ENCODE results near the gene WDR48.

Gene WDR48

DNA sequence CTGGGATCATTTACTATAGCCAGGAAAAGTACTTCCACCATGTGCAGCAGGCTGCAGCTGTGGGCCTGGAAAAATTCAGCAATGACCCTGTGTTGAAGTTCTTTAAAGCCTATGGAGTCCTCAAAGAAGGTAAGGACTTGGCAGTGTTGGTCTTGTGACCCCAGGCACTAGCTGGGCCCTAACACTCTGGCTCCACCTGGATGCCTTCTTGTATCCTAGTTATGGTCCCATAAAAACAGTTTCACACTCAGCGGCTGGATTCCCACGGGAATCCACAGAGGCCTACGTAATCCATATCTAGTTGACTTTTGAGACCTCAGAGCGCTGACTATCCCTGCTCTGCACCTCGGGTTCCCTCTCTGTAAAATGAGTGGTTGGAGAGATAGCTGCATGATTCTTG, 57.3 kb downstream of the WDR48 start:
- no peak overlapping the region for H3K4me3 ChIP-seq (ENCODE audit: low read depth, low read length)
- no peak for TF ChIP-seq CTCF (conservative IDR thresholded peaks at IDR 0.05; ENCODE audit: low read depth, low read length)
- no peak for DNase-seq (ENCODE audit: low read depth)

DNA sequence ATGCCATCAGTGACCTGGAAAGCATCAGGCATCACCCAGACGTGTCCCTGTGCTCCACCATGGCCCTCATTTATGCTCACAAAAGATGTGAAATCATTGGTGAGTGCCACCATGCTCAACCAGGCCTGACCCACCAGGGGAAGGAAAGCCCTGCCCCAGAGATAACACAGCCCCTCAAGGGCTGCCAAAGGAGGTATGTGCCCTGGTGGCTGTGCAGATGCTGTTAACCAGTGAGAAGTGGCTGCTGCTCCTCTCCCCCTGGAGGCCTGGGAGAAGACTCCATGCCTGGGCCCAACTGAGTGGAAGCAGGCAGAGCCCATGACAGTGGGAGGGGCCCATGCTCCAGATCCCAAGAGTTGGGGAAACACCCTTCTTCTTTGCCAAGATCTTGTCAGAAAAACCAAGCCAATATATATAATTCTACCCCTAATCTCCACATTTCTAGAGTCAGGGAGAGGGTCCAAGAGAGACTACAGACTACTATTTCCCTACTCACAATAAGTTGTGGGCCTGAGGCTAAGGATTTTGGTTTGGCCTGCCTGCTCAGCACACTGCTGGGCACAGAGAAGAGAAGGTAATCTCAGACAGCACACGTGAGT, 58.3 kb downstream of the WDR48 start:
- no peak for DNase-seq (ENCODE audit: low read depth)
- no peak overlapping the region for H3K4me3 ChIP-seq (ENCODE audit: low read depth, low read length)
- TF ChIP-seq CTCF (conservative IDR thresholded peaks at IDR 0.05; ENCODE audit: low read depth, low read length): no peak

DNA sequence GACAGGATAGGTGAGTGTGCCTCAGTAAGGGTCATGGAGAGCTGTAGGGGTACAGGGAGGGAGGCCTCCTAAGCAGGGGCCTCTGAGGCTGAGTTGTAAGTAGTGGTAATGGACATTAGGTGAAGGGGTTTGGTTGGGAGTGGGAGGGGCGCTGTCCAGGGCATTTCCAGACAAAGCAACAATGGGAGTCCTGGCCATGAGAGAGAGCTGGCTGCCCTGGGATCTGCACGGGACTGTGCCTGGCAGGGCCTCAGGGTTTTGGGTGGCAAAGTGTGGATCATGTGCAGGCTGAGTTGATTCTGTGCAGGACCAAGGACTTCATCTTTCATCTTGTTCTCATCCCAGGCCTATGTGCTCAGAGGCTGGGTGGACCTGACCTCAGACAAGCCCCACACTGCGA, 60.3 kb downstream of the WDR48 start:
- no peak for TF ChIP-seq CTCF (conservative IDR thresholded peaks at IDR 0.05; ENCODE audit: low read depth, low read length)
- DNase-seq (ENCODE audit: low read depth): no peak
- H3K4me3 ChIP-seq (ENCODE audit: low read depth, low read length): no peak overlapping the region

- no peak overlapping the region for H3K4me3 ChIP-seq (ENCODE audit: low read depth, low read length)
Observed at GRCh38 chr3:39112535-39112934, 60.7 kb downstream of the WDR48 start.

GRCh38 chr3:39113291-39113690, 61.5 kb downstream of the WDR48 start:
- no peak for TF ChIP-seq CTCF (conservative IDR thresholded peaks at IDR 0.05; ENCODE audit: low read depth, low read length)
- no peak overlapping the region for H3K4me3 ChIP-seq (ENCODE audit: low read depth, low read length)
- no peak for DNase-seq (ENCODE audit: low read depth)

More at GRCh38 chr3:39112535-39112934, 60.7 kb downstream of the WDR48 start:
- no peak for TF ChIP-seq CTCF (conservative IDR thresholded peaks at IDR 0.05; ENCODE audit: low read depth, low read length)
- no peak for DNase-seq (ENCODE audit: low read depth)

GRCh38 chr3:39114456-39114855, 62.6 kb downstream of the WDR48 start:
- no peak for TF ChIP-seq CTCF (conservative IDR thresholded peaks at IDR 0.05; ENCODE audit: low read depth, low read length)
- DNase-seq (ENCODE audit: low read depth): no peak
- H3K4me3 ChIP-seq (ENCODE audit: low read depth, low read length): no peak overlapping the region

GRCh38 chr3:39115870-39116269, 64.1 kb downstream of the WDR48 start:
- DNase-seq (ENCODE audit: low read depth): no peak
- no peak for TF ChIP-seq CTCF (conservative IDR thresholded peaks at IDR 0.05; ENCODE audit: low read depth, low read length)
- no peak overlapping the region for H3K4me3 ChIP-seq (ENCODE audit: low read depth, low read length)

Measured in choroid plexus epithelial cell (primary cell).